HepG2 (cell line): ENCODE results near the gene DPEP3. TPM values are rescaled to one million over a fixed set of nuclear protein-coding genes. Genes with fewer than 3 reads are reported as not detected.
A peak's percentile ranks its signal among the peaks of the same experiment; 100 is the strongest.

Experiments
- AKAP8 ChIP-seq: sonication (generic); formaldehyde crosslinking; IDR thresholded peaks from 2 replicates; pipeline ENCODE4 v1.5.1; 2020; ENCODE audit warnings: mild to moderate bottlenecking, missing genetic modification reagents
- BCL6 ChIP-seq: IDR thresholded peaks from 2 replicates; pipeline ENCODE4 v1.6.1; 2016; ENCODE audit warnings: missing genetic modification reagents, missing compliant biosample characterization
- BHLHE40 ChIP-seq: IDR thresholded peaks from 2 replicates; pipeline ENCODE4 v1.6.1; 2011; ENCODE audit warnings: low read length, improper control_type of control experiment
- FOSL2 ChIP-seq: sonication (generic); formaldehyde crosslinking; IDR thresholded peaks from 2 replicates; pipeline ENCODE4 v1.4.0; 2020; ENCODE audit warnings: missing genetic modification reagents
- GATAD2A ChIP-seq: IDR thresholded peaks from 2 replicates; pipeline ENCODE4 v1.6.1; 2016
- MAF1 ChIP-seq: sonication (generic); formaldehyde crosslinking; IDR thresholded peaks from 2 replicates; pipeline ENCODE4 v1.5.0; 2020; ENCODE audit warnings: missing genetic modification reagents, borderline replicate concordance
- MIER2 ChIP-seq: IDR thresholded peaks from 2 replicates; pipeline ENCODE4 v1.6.1; 2016; ENCODE audit warnings: missing biosample characterization, missing genetic modification reagents
- NBN ChIP-seq: fragments of 450-650 bp; conservative IDR thresholded peaks from 2 replicates; pipeline ENCODE4 v1.6.1; 2017
- PAWR ChIP-seq: sonication (generic); formaldehyde crosslinking; IDR thresholded peaks from 2 replicates; pipeline ENCODE4 v1.4.0; 2020; ENCODE audit warnings: missing genetic modification reagents, mild to moderate bottlenecking, borderline replicate concordance
- RBFOX2 ChIP-seq: fragments of 200-400 bp; formaldehyde crosslinking; IDR thresholded peaks from 2 replicates; pipeline ENCODE4 v1.6.1; 2017; ENCODE audit warnings: low read depth, mild to moderate bottlenecking, low read length
- SIX1 ChIP-seq: sonication (generic); formaldehyde crosslinking; IDR thresholded peaks from 2 replicates; pipeline ENCODE4 v1.4.0; 2020; ENCODE audit warnings: missing genetic modification reagents, borderline replicate concordance
- SMC3 ChIP-seq: IDR thresholded peaks from 2 replicates; pipeline ENCODE4 v1.6.1; 2011; ENCODE audit warnings: low read length, improper control_type of control experiment
- SOX13 ChIP-seq, 3 experiments: fragments of 450-650 bp in 1 of 3; sonication (generic) in 1 of 3; formaldehyde crosslinking in 1 of 3; IDR thresholded peaks in 2 of 3; conservative IDR thresholded peaks in 1 of 3; 2 replicates each; pipeline versions ENCODE4 v1.5.0 to v1.6.1; 2016 to 2020; ENCODE audit warnings: antibody characterized with exemption in 1 of 3, mild to moderate bottlenecking in 1 of 3, missing compliant biosample characterization in 1 of 3, missing genetic modification reagents in 1 of 3, moderate library complexity in 1 of 3
- THAP11 ChIP-seq: IDR thresholded peaks from 2 replicates; pipeline ENCODE4 v1.6.1; 2016; ENCODE audit warnings: missing biosample characterization, missing genetic modification reagents
- XRCC5 ChIP-seq: fragments of 200-400 bp; formaldehyde crosslinking; optimal IDR thresholded peaks from 2 replicates; pipeline ENCODE3; 2017; ENCODE audit warnings: mild to moderate bottlenecking, low read length
- ZBTB38 ChIP-seq: sonication (generic); formaldehyde crosslinking; IDR thresholded peaks from 2 replicates; pipeline ENCODE4 v1.5.1; 2020; ENCODE audit warnings: mild to moderate bottlenecking, missing genetic modification reagents
- ZMAT3 ChIP-seq: sonication (generic); formaldehyde crosslinking; conservative IDR thresholded peaks from 2 replicates; pipeline ENCODE4 v1.7.0; 2021; ENCODE audit warnings: missing genetic modification reagents
- ZNF570 ChIP-seq: sonication (generic); formaldehyde crosslinking; IDR thresholded peaks from 2 replicates; pipeline ENCODE4 v1.4.0; 2020; ENCODE audit warnings: mild to moderate bottlenecking, missing genetic modification reagents, borderline replicate concordance
- ZNF572 ChIP-seq: sonication (generic); formaldehyde crosslinking; IDR thresholded peaks from 2 replicates; pipeline ENCODE4 v1.5.1; 2020; ENCODE audit warnings: mild to moderate bottlenecking, missing genetic modification reagents
- ZNF713 ChIP-seq: sonication (generic); formaldehyde crosslinking; IDR thresholded peaks from 2 replicates; pipeline ENCODE4 v1.4.0; 2020; ENCODE audit warnings: mild to moderate bottlenecking, missing genetic modification reagents
- ZNF746 ChIP-seq: sonication (generic); formaldehyde crosslinking; IDR thresholded peaks from 2 replicates; pipeline ENCODE4 v1.8.0; 2022; ENCODE audit warnings: mild to moderate bottlenecking, missing genetic modification reagents
- ZNF75D ChIP-seq: sonication (generic); formaldehyde crosslinking; IDR thresholded peaks from 2 replicates; pipeline ENCODE4 v1.8.1; 2023; ENCODE audit warnings: missing genetic modification reagents, mild to moderate bottlenecking, borderline replicate concordance
- ZNF782 ChIP-seq: sonication (generic); formaldehyde crosslinking; IDR thresholded peaks from 2 replicates; pipeline ENCODE4 v1.4.0; 2020; ENCODE audit warnings: missing genetic modification reagents, mild to moderate bottlenecking, borderline replicate concordance
- polyA plus RNA-seq, 8 experiments: library from polyadenylated mRNA; depleted of rRNA in 3 of 8; stranded (reverse) in 7 of 8; unstranded in 1 of 8; fragments of >200 nt; fragmentation: Illumina TruSeq in 4 of 8; extraction: Trizol in 4 of 8; gene quantifications; 2 replicates each; pipeline versions ENCODE4 v1.2.1 to v1.2.3, GENCODE V29; 2011 to 2016; ENCODE audit warnings: low read depth in 4 of 8, missing spikeins in 1 of 8, mixed read lengths in 1 of 8; ENCODE audit not compliant: insufficient read depth in 1 of 8
- total RNA-seq, 5 experiments: library from RNA; depleted of rRNA; stranded (reverse); fragments of >200 nt; fragmentation: Illumina TruSeq; extraction: Trizol; gene quantifications; 2 replicates each; pipeline ENCODE4 v1.2.3, GENCODE V29; 2016; ENCODE audit warnings: low read depth in 1 of 5
- TF ChIP-seq, protein P1 (sequence below): sonication (generic); formaldehyde crosslinking; IDR thresholded peaks from 2 replicates; pipeline ENCODE4 v1.4.0; 2020; ENCODE audit warnings: mild to moderate bottlenecking, missing genetic modification reagents
- TF ChIP-seq, protein P2 (sequence below), 2 experiments: sonication (generic) in 1 of 2; formaldehyde crosslinking in 1 of 2; IDR thresholded peaks; 2 replicates each; pipeline versions ENCODE4 v1.4.0 to v1.6.1; 2018 to 2020; ENCODE audit warnings: missing genetic modification reagents in 2 of 2, borderline replicate concordance in 1 of 2, low read depth in 1 of 2, mild to moderate bottlenecking in 1 of 2, missing biosample characterization in 1 of 2
- TF ChIP-seq, protein P3 (sequence below): sonication (generic); formaldehyde crosslinking; IDR thresholded peaks from 2 replicates; pipeline ENCODE4 v1.5.1; 2020; ENCODE audit warnings: mild to moderate bottlenecking, missing genetic modification reagents, borderline replicate concordance

The DPEP3 gene
- total and polyA plus RNA-seq, 2 of the 13 experiments (the other 11 are each of a cell fraction or from before 2014, with no cell fraction given), result not detected

DNA sequence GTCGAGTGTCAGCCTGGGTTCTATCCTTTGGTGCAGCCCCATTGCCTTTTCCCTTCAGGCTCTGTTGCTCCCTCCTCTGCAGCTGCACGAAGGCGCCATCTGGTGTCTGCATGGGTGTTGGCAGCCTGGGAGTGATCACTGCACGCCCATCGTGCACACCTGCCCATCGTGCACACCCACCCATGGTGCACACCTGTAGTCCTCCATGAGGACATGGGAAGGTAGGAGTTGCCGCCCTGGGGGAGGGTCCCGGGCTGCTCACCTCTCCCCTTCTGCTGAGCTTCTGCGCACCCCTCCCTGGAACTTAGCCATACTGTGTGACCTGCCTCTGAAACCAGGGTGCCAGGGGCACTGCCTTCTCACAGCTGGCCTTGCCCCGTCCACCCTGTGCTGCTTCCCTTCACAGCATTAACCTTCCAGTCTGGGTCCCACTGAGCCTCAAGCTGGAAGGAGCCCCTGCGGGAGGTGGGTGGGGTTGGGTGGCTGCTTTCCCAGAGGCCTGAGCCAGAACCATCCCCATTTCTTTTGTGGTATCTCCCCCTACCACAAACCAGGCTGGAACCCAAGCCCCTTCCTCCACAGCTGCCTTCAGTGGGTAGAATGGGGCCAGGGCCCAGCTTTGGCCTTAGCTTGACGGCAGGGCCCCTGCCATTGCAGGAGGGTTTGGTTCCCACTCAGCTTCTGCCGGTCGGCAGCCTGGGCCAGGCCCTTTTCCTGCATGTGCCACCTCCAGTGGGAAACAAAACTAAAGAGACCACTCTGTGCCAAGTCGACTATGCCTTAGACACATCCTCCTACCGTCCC lies 51.5 kb downstream of the DPEP3 start (continued):
- TF ChIP-seq ZBTB38 (CRISPR knock-in tag) (peak; percentile 40; the same call in 1 of the 2 replicates), SMC3 (peak; percentile 95), MIER2 (no peak), ZNF713 (CRISPR knock-in tag) (0 out of 2 replicates have a peak, but pooled peaks have one; percentile 92), BHLHE40 (no peak), ZNF782 (no peak), NBN (no peak), ZNF746 (CRISPR knock-in tag) (0 out of 2 replicates have a peak, but pooled peaks have one; percentile 7), ZNF570 (no peak), BCL6 (no peak), SOX13 (IDR thresholded peaks at IDR 0.05) (no peak), SOX13 (CRISPR knock-in tag; conservative IDR thresholded peaks at IDR 0.05 in 1 of 2, IDR thresholded peaks at IDR 0.05 in 1 of 2) (no peak), RBFOX2 (0 out of 2 replicates have a peak, but pooled peaks have one; percentile 19), SIX1 (no peak), PAWR (CRISPR knock-in tag) (no peak), ZNF572 (0 out of 2 replicates have a peak, but pooled peaks have one; percentile 39), GATAD2A (CRISPR knock-in tag) (no peak), ZNF75D (CRISPR knock-in tag) (no peak), ZMAT3 (CRISPR knock-in tag) (no peak), MAF1 (CRISPR knock-in tag) (no peak), THAP11 (CRISPR knock-in tag) (peak; percentile 65), AKAP8 (CRISPR knock-in tag) (no peak), FOSL2 (peak; percentile 33; the same call in 1 of the 2 replicates), XRCC5 (peak; percentile 92)
- TF ChIP-seq, protein P1, sequence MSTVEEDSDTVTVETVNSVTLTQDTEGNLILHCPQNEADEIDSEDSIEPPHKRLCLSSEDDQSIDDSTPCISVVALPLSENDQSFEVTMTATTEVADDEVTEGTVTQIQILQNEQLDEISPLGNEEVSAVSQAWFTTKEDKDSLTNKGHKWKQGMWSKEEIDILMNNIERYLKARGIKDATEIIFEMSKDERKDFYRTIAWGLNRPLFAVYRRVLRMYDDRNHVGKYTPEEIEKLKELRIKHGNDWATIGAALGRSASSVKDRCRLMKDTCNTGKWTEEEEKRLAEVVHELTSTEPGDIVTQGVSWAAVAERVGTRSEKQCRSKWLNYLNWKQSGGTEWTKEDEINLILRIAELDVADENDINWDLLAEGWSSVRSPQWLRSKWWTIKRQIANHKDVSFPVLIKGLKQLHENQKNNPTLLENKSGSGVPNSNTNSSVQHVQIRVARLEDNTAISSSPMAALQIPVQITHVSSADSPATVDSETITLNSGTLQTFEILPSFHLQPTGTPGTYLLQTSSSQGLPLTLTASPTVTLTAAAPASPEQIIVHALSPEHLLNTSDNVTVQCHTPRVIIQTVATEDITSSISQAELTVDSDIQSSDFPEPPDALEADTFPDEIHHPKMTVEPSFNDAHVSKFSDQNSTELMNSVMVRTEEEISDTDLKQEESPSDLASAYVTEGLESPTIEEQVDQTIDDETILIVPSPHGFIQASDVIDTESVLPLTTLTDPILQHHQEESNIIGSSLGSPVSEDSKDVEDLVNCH (CRISPR knock-in tag), result no peak
- TF ChIP-seq, protein P2, sequence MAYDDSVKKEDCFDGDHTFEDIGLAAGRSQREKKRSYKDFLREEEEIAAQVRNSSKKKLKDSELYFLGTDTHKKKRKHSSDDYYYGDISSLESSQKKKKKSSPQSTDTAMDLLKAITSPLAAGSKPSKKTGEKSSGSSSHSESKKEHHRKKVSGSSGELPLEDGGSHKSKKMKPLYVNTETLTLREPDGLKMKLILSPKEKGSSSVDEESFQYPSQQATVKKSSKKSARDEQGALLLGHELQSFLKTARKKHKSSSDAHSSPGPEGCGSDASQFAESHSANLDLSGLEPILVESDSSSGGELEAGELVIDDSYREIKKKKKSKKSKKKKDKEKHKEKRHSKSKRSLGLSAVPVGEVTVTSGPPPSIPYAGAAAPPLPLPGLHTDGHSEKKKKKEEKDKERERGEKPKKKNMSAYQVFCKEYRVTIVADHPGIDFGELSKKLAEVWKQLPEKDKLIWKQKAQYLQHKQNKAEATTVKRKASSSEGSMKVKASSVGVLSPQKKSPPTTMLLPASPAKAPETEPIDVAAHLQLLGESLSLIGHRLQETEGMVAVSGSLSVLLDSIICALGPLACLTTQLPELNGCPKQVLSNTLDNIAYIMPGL (CRISPR knock-in tag; IDR thresholded peaks at IDR 0.05; ENCODE audit: borderline replicate concordance in 1 of 2, low read depth in 1 of 2), result peak; percentile 60; a peak in 3 of 4 replicates
- TF ChIP-seq, protein P3, sequence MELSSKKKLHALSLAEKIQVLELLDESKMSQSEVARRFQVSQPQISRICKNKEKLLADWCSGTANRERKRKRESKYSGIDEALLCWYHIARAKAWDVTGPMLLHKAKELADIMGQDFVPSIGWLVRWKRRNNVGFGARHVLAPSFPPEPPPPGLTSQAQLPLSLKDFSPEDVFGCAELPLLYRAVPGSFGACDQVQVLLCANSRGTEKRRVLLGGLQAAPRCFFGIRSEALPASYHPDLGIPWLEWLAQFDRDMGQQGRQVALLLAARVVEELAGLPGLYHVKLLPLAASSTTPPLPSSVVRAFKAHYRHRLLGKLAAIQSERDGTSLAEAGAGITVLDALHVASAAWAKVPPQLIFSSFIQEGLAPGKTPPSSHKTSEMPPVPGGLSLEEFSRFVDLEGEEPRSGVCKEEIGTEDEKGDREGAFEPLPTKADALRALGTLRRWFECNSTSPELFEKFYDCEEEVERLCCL, result no peak
